CD14-positive monocyte (primary cell): ENCODE measurements around the gene AKAP8L. TPM values are rescaled to one million over a fixed set of nuclear protein-coding genes. Genes with fewer than 3 reads are reported as not detected.

Source experiments
- DNase-seq, 3 donors: peaks; one replicate each; pipeline ENCODE4 v3.0.0-alpha.2; 2011 to 2022
- H2AFZ ChIP-seq: 2 replicates; pipeline ENCODE4 v1.6.0; 2012; ENCODE audit warnings: mild to moderate bottlenecking, low read depth, low read length, inconsistent platforms; ENCODE audit not compliant: insufficient read depth, poor library complexity, severe bottlenecking
- H3K27ac ChIP-seq, 2 donors: 1 replicate in 1 of 2; 2 replicates in 1 of 2; pipeline ENCODE4 v1.5.1; 2012 to 2013; ENCODE audit warnings: low read length in 2 of 2, control low read depth in 1 of 2, inconsistent platforms in 1 of 2, low read depth in 1 of 2, mild to moderate bottlenecking in 1 of 2
- H3K27me3 ChIP-seq, 2 donors: one replicate each; pipeline versions ENCODE4 v1.6.0 to v1.6.1; 2011 to 2013; ENCODE audit warnings: low read length in 2 of 2; ENCODE audit not compliant: control insufficient read depth in 2 of 2, insufficient read depth in 2 of 2
- H3K36me3 ChIP-seq, 2 donors: replicated peaks in 1 of 2; 1 replicate in 1 of 2; 2 replicates in 1 of 2; pipeline versions ENCODE4 v1.5.1 to v1.6.1; 2012 to 2013; ENCODE audit warnings: low read length in 2 of 2, control low read depth in 1 of 2, inconsistent platforms in 1 of 2, mild to moderate bottlenecking in 1 of 2; ENCODE audit not compliant: insufficient read depth in 2 of 2, control insufficient read depth in 1 of 2
- H3K4me1 ChIP-seq, 2 donors: 1 replicate in 1 of 2; 2 replicates in 1 of 2; pipeline versions ENCODE4 v1.5.1 to v1.6.1; 2012 to 2013; ENCODE audit warnings: low read length in 2 of 2, control low read depth in 1 of 2, inconsistent platforms in 1 of 2, mild to moderate bottlenecking in 1 of 2, moderate library complexity in 1 of 2; ENCODE audit not compliant: insufficient read depth in 2 of 2, control insufficient read depth in 1 of 2
- H3K4me2 ChIP-seq: replicated peaks from 2 replicates; pipeline ENCODE3; 2012; ENCODE audit warnings: low read length, moderate library complexity, mild to moderate bottlenecking; ENCODE audit not compliant: poor library complexity, severe bottlenecking; ENCODE audit errors: extremely low read depth
- H3K4me3 ChIP-seq, 3 experiments: fragments of 200-600 bp in 1 of 3; sonication (generic) in 1 of 3; replicated peaks in 1 of 3; 1 replicate in 2 of 3; 2 replicates in 1 of 3; pipeline ENCODE4 v1.5.1; 2011 to 2013; ENCODE audit warnings: low read length in 3 of 3, mild to moderate bottlenecking in 3 of 3, control low read depth in 2 of 3, low read depth in 2 of 3, inconsistent platforms in 1 of 3, moderate library complexity in 1 of 3
- H3K79me2 ChIP-seq: 2 replicates; pipeline ENCODE4 v1.6.0; 2012; ENCODE audit warnings: mild to moderate bottlenecking, control low read depth, inconsistent platforms, low read length, moderate library complexity; ENCODE audit not compliant: insufficient read depth
- H3K9ac ChIP-seq: 2 replicates; pipeline ENCODE4 v1.6.0; 2017; ENCODE audit warnings: low read length, mild to moderate bottlenecking; ENCODE audit not compliant: insufficient read depth, poor library complexity, severe bottlenecking
- H3K9me3 ChIP-seq, 2 donors: replicated peaks in 1 of 2; 1 replicate in 1 of 2; 2 replicates in 1 of 2; pipeline versions ENCODE4 v1.5.1 to v1.6.1; 2012 to 2013; ENCODE audit warnings: low read length in 2 of 2, control low read depth in 1 of 2; ENCODE audit not compliant: control insufficient read depth in 1 of 2, insufficient read depth in 1 of 2
- H4K20me1 ChIP-seq: 2 replicates; pipeline ENCODE4 v1.6.0; 2012; ENCODE audit warnings: mild to moderate bottlenecking, low read length, control low read depth, moderate library complexity; ENCODE audit not compliant: insufficient read depth
- H3K27ac Mint-ChIP-seq, 7 donors: one replicate each; pipeline ENCODE4 v1.8.0; 2020; ENCODE audit warnings: mild to moderate bottlenecking in 7 of 7, mixed read lengths in 7 of 7, moderate library complexity in 6 of 7, inconsistent platforms in 2 of 7
- H3K27me3 Mint-ChIP-seq, 3 donors: one replicate each; pipeline ENCODE4 v1.8.0; 2021 to 2022; ENCODE audit warnings: low read depth in 3 of 3, mild to moderate bottlenecking in 3 of 3, mixed read lengths in 3 of 3, moderate library complexity in 3 of 3, inconsistent platforms in 1 of 3
- H3K36me3 Mint-ChIP-seq, 2 donors: one replicate each; pipeline ENCODE4 v1.8.0; 2020; ENCODE audit warnings: mixed read lengths in 2 of 2, inconsistent platforms in 1 of 2, mild to moderate bottlenecking in 1 of 2
- H3K4me1 Mint-ChIP-seq: one replicate; pipeline ENCODE4 v1.8.0; 2020; ENCODE audit warnings: mild to moderate bottlenecking, mixed read lengths
- H3K4me3 Mint-ChIP-seq, 2 donors: one replicate each; pipeline ENCODE4 v1.8.0; 2020; ENCODE audit warnings: mild to moderate bottlenecking in 2 of 2, mixed read lengths in 2 of 2, moderate library complexity in 1 of 2
- H3K9me3 Mint-ChIP-seq, 7 donors: one replicate each; pipeline ENCODE4 v1.8.0; 2020 to 2022; ENCODE audit warnings: mixed read lengths in 7 of 7, mild to moderate bottlenecking in 6 of 7, moderate library complexity in 6 of 7, inconsistent platforms in 2 of 7
- CTCF ChIP-seq: fragments of 200-600 bp; IDR thresholded peaks from one replicate; pipeline ENCODE4 v1.8.0; 2022; ENCODE audit warnings: antibody characterized with exemption, mild to moderate bottlenecking
- WGBS: methylation state at CpG from one replicate; pipeline ENCODE4 v1.1.5; 2013; ENCODE audit warnings: missing lambda C conversion rate; ENCODE audit not compliant: insufficient coverage; 5-methylcytosine and 5-hydroxymethylcytosine counted together
- intact Hi-C, 2 donors: fragments of 100-400 bp; cut with micrococcal nuclease; formaldehyde crosslinking; loops; one replicate each; pipeline versions ENCODE4 v1.15.0 to v1.15.1; 2023
- polyA plus RNA-seq, 3 donors: library from polyadenylated mRNA; depleted of rRNA in 1 of 3; unstranded in 2 of 3; stranded (reverse) in 1 of 3; fragments of 300-500 nt in 2 of 3; fragments of >200 nt in 1 of 3; fragmentation: Illumina TruSeq in 2 of 3; gene quantifications; 1 replicate in 2 of 3; 2 replicates in 1 of 3; pipeline ENCODE4 v1.2.3, GENCODE V29; 2012 to 2021

AKAP8L gene
- polyA plus RNA-seq, 3 donors, result 21.4 to 103 (median 39.0) TPM

DNA sequence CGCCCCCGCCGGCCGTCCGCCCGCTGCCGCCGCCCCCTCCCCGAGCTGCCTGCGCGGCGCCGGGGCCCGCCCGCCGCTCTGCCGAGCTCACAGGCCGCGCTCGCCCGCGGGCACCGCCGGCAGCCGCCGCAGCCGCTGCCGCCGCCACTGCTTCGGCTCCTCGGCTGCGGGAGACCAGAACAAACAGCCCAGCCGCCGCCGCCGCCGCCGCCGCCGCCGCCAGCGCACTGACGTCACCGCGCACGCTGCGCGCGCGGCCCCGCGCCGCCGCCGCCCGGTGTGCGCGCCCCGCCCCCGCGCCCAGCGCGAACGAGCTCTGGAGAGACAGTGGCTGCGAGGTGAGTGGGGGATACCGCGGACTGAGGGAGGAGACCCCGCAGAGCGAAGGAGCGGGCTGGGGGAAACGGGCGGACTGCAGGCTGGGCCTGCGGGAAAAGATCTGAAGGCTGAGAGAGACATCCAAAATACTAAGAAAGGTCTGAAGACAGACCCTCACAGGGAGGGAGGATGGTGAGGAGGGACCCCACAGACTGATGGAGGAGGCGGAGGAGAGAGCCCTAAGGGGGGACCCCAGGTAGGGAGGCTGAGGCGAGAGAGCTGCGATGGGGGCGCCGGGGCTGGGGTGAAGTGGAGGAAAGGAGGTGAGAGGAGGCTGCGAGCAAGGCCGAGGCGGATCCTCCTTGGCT, 86.3 kb downstream of the AKAP8L start, which contains the start of gene BRD4:
Gene BRD4 (minus strand): TSS at position 229 of the 686 bp plus-strand sequence. CDS start 59,440 bp downstream, outside the sequence.
- peaks cover 0 to 8% (median 0%) of the 10 kb centered on the region in 7 donors for H3K9me3 Mint-ChIP-seq
- H3K27me3 Mint-ChIP-seq, result peaks cover 0 to 5% (median 0%) of the 10 kb centered on the region in 3 donors
- Histone ChIP-seq H2AFZ (peak within 1 kb of the TSS; percentile 68), H3K4me3 (peak within 1 kb of the TSS; percentile 89 to 98 (median 90)), H3K4me1 (peaks cover 50 to 62% of the 10 kb centered on the region in 2 donors), H3K36me3 (peaks cover 0 to 15% of the 10 kb centered on the region in 2 donors), H3K9ac (peak within 1 kb of the TSS; percentile 99), H3K9me3 (no peaks in the 10 kb centered on the region), H3K4me2 (peak within 1 kb of the TSS; percentile 99), H4K20me1 (peaks cover 39% of the 10 kb centered on the region), H3K79me2 (peaks cover 69% of the 10 kb centered on the region), H3K27me3 (no peaks in the 10 kb centered on the region), H3K27ac (peak within 1 kb of the TSS; percentile 81 to 97)
- peak within 1 kb of the TSS; percentile 98 to 99 for H3K4me3 Mint-ChIP-seq
- peaks cover 50% of the 10 kb centered on the region for H3K4me1 Mint-ChIP-seq
- no peak for TF ChIP-seq CTCF
- peaks cover 4 to 12% of the 10 kb centered on the region in 2 donors for H3K36me3 Mint-ChIP-seq
- H3K27ac Mint-ChIP-seq, result peak within 1 kb of the TSS; percentile 95 to 99 (median 99)
- WGBS, result under 1% methylated on average over 76 of the region's 81 CpGs
- peak in 2 of 3 donors; percentile 57 to 73 for DNase-seq
- intact Hi-C loops, result loop anchor here in 1 of 2 donors (5.0 to 10.0 kb wide), 2 partner anchors 45 to 48 kb away; partner anchors contain the start of gene AKAP8

- H3K9me3 Mint-ChIP-seq, result peaks cover 0 to 8% (median 0%) of the 10 kb centered on the region in 7 donors
- peak overlapping the region; percentile 85 to 98 (median 90) for H3K4me3 ChIP-seq
- DNase-seq, result peak; percentile 54 to 70 (median 61)
- intact Hi-C loops, result loop anchor here in 1 of 2 donors (5.0 to 10.0 kb wide), 2 partner anchors 46 to 47 kb away; partner anchors contain the start of gene AKAP8
- H3K9me3 ChIP-seq, result no peaks in the 10 kb centered on the region
- H3K9ac ChIP-seq, result peak overlapping the region; percentile 99
- peaks cover 77% of the 10 kb centered on the region for H3K79me2 ChIP-seq
- peak overlapping the region; percentile 82 for H3K4me2 ChIP-seq
- H3K4me3 Mint-ChIP-seq, result peak overlapping the region; percentile 98 to 99
- WGBS, result under 1% methylated on average over 95 of the region's 122 CpGs
- TF ChIP-seq CTCF, result no peak
- H3K27me3 Mint-ChIP-seq, result peaks cover 0 to 5% (median under 1%) of the 10 kb centered on the region in 3 donors
- peaks cover 4 to 11% of the 10 kb centered on the region in 2 donors for H3K36me3 Mint-ChIP-seq
- no peak overlapping the region for H2AFZ ChIP-seq
- H3K4me1 Mint-ChIP-seq, result peaks cover 58% of the 10 kb centered on the region
- peaks cover 58 to 70% of the 10 kb centered on the region in 2 donors for H3K4me1 ChIP-seq
- H3K36me3 ChIP-seq, result peaks cover 0 to 7% of the 10 kb centered on the region in 2 donors
- peak overlapping the region; percentile 95 to 99 (median 99) for H3K27ac Mint-ChIP-seq
- no peaks in the 10 kb centered on the region for H3K27me3 ChIP-seq
- H3K27ac ChIP-seq, result peak overlapping the region; percentile 81 to 97
- peaks cover 47% of the 10 kb centered on the region for H4K20me1 ChIP-seq
Measured at GRCh38 chr19:15331419-15332310, 87.1 kb downstream of the AKAP8L start.
